GM18520 (cell line): ENCODE data around the gene TMEM134.

Source experiments
- ATAC-seq: cut with Tn5 transposase; IDR thresholded peaks from one replicate; pipeline ENCODE4 v1.9.1; 2021; ENCODE audit not compliant: unreplicated experiment

TMEM134 gene

DNA sequence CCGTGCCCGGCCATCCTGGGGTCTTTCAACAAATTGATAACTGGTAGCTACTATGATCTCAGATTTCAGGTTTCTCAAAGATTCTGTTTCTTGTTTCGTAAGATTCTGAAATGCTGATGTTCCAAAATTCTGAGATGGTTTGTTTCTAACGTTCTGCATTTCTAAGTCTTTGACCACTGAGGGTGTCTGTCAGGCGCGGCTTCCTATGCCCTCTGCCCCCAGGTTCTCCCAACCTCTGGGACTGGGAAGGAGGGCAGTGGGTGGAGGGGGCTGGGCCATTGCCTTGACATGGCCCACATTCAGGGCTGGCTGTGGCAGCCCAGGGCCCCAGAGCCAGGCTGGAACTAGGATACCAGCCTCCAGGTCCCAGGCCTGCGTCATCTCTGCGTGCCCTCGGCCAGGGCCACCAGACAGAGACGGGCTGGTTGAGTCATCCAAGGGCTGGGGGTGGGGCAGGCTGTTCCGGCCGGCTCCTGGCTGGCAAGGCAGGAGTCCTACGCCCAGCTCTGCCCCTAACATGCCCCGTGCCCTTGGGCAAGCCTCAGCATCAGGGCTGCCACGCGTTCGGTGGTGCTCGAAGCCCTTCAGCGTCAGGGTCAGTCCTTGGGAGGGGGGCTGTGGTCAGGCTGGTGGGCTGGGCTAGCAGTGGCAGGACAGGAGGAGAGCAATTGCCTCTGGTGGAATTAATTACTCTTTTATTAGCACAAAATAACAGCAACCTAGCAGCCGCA is 5.2 kb downstream of the TMEM134 start:
- no peak for ATAC-seq

DNA sequence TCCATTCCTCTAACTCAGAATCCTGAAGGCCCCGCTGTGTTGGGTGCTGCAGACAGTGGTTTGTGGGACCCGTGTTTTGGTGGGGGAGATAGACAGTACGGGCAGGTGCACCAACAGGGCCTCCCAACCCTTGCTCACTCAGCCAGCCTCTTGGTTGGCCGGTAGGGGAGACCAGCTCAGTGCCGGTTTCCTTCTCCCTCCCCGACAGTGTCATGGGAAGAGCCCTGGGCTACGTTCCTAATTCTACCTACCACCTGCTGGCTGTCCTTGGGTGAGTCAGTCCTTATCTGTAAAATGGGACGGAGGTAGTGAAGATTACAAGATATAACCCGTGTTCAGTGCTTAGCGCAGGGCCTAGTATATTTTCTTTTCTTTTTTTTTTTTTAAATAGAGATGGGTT is 5.9 kb downstream of the TMEM134 start:
- no peak for ATAC-seq

GRCh38 chr11:67458266-67458665 is 10.8 kb downstream of the TMEM134 start:
- ATAC-seq: no peak

DNA sequence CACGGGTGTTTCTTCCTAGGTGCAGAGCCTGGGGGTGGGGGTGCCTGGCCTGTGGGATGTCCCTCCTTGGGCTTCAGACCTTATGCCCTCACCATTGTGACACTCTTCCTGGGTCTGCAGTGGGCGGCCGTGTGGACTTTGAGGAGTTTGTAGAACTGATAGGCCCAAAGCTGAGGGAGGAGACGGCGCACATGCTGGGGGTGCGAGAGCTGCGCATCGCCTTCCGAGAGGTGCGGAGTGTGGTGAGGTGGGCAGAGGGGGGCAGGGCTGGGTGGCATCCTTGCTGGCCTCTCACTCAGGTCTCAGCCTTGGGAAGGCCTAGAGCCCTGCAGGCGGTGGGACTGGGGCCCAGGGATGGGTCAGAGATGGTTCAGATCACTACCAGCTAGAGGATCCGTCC is 11.6 kb downstream of the TMEM134 start:
- ATAC-seq: no peak

- ATAC-seq: no peak
These were observed 12.9 kb downstream of the TMEM134 start for GRCh38 chr11:67456068-67456705.

DNA sequence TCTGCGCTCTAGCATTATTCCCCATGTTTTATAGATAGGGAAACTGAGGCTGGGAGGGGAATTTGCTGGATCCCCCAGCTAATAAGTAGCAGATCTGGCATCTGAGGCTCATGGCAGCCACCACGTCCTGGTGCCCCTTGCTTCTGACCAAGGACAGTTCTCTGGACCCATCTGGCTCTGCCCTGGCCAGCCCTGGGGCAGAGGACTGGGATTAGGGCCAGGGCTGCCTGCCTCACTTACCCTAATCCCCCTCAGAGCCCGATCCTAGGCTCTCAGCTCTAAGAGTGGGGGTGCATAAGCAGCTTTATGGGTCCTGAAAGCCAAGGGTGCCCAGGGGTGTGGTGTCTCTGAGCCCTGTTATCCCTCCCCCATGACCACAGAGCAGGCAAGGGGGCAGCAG is 14.0 kb downstream of the TMEM134 start, which contains the start of gene CABP4:
CABP4 (plus strand) TSS at position 301 of the 400 bp plus-strand sequence; CDS start at position 371, 70 bp downstream.
- ATAC-seq: no peak

GRCh38 chr11:67453816-67454732 is 15.0 kb downstream of the TMEM134 start:
- no peak for ATAC-seq

- no peak for ATAC-seq
These were observed 16.7 kb downstream of the TMEM134 start, which contains the start of gene GPR152 for GRCh38 chr11:67452141-67452952. GPR152 (minus strand) TSS chr11:67452729; CDS start chr11:67452724, 5 bp downstream.

DNA sequence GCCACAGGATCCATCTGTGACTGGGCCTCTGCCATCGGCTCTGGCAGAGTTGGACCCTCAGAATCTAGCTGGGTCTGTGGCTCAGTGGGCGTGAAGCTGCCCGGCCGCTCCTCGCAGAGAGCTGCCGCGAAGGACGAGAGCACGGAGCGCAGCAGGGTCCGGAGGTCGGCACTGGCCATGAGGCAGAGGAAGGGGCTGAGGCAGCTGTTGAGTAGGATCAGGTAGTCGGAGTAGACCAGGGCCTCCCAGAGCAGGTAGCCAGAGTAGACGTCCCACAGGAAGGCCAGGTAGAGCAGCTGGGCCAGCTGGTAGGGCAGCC is 17.4 kb downstream of the TMEM134 start:
- ATAC-seq: no peak

- ATAC-seq: no peak
These were observed 18.0 kb downstream of the TMEM134 start for GRCh38 chr11:67450796-67451657.

- ATAC-seq: no peak
These were observed 19.8 kb downstream of the TMEM134 start for GRCh38 chr11:67449116-67449844.

DNA sequence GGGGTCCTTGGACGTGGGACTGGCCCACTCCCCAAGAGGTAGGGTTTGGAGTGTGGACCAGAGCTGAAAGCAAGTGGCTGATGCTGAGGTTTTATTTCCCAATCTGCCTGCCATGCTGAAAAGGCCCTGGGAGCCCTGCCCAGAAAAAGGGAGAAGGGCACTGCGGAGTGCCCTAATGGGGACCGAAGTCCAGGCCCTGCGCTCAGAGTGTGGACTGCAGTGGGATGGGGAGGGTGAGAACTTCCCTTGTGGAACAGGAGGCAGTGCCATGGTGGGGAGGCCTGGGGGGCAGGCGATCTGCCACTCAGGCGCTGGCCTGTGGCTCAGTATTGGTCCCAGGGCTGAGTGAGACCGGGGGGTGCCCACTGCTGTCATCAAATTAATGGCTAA is 20.8 kb downstream of the TMEM134 start:
- no peak for ATAC-seq

- no peak for ATAC-seq
These were observed 23.5 kb downstream of the TMEM134 start for GRCh38 chr11:67445515-67445914.

GRCh38 chr11:67442504-67443404 is 26.3 kb downstream of the TMEM134 start:
- no peak for ATAC-seq

GRCh38 chr11:67441731-67442351 is 27.2 kb downstream of the TMEM134 start:
- no peak for ATAC-seq

DNA sequence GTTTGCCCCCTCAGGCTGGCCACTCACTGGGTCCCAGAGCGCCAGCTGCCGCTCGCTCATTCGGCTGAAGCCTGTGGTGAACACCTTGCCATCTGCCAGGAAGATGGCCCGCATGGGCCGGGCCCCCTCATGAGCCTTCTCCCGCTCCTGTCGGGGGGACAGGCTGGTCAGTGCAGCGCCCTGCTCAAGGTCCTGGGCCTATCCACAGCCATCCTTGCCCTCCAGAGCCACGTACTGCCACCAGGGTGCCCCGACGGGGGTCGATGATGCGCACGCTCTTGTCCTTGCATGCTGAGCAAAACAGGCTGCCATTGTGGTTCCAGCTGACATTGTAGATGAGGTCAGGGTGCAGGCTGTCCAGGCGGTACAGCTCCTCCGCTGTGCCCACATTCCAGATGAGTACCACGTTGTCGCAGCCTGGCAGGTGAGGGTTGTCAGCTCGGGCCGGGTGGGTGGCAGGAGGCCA is 27.9 kb downstream of the TMEM134 start:
- ATAC-seq: no peak

DNA sequence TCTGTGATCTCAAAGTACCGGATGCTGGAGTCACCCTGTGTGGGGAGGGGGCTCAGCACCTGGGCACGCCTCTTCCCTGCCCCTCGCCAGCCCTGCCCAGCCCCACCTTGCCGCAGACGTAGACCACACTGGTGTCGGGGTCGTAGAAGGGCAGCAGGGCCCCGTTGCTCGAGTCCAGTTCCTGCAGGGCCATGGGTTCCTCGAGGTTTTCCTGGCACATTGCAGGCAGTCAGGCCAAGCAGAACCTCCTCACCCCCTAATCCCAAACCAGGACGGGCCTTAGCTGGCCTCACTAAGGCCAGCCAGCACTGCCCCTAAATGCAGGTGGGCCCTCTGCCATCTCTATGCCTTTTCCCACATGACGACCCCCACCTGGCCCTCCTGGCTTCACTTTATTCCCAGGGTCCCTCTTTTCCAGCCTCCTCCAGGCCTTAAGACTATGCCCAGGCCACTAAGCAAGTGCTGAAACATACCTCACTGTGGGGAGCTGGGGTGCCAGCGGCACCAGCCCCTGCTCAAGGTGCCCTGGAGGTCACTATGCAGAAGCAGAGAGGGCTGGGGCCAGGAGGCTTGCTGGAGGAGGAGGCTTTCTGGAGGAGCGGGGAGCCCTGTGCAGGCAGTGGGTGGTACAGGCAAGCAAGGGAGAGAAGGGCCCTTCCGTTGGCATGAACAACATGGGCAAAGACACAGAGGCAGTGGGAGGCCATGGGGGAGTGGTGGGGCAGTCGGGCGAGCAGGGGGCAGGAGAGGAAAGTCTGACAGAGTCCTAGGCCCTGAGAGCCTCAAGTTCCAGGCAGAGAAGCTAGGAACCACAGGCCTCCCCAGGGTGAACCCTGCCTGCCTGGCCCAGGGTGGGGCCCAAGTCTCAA is 28.6 kb downstream of the TMEM134 start:
- no peak for ATAC-seq
